ENCODE measurements around the gene TNKS2.

TNKS2 gene

GRCh38 chr10:91875779-91876178 is 77.6 kb downstream of the TNKS2 start:
- TF ChIP-seq ZBTB7A (IDR thresholded peaks at IDR 0.05; ENCODE audit: low read depth) = no peak
- no peak for TF ChIP-seq FOXM1 (IDR thresholded peaks at IDR 0.05; ENCODE audit: borderline replicate concordance, low read depth)
- no peak for TF ChIP-seq TCF12 (IDR thresholded peaks at IDR 0.05; ENCODE audit: low read depth)
- no peak for TF ChIP-seq CREB1 (IDR thresholded peaks at IDR 0.05; ENCODE audit: low read depth)
- TF ChIP-seq YY1 (IDR thresholded peaks at IDR 0.05; ENCODE audit: low read depth) = no peak

GRCh38 chr10:91879515-91880170 is 81.4 kb downstream of the TNKS2 start:
- TF ChIP-seq NFIC (IDR thresholded peaks at IDR 0.05) (no peak), TAF1 (IDR thresholded peaks at IDR 0.05; ENCODE audit: low read depth) (no peak), ZBTB7A (IDR thresholded peaks at IDR 0.05; ENCODE audit: low read depth) (no peak), EGR1 (IDR thresholded peaks at IDR 0.05) (no peak), YY1 (IDR thresholded peaks at IDR 0.05; ENCODE audit: low read depth) (no peak), EP300 (IDR thresholded peaks at IDR 0.05; ENCODE audit: borderline replicate concordance) (no peak), CEBPB (IDR thresholded peaks at IDR 0.05) (no peak), FOXM1 (IDR thresholded peaks at IDR 0.05; ENCODE audit: borderline replicate concordance, low read depth) (no peak), RAD21 (IDR thresholded peaks at IDR 0.05; ENCODE audit: low read depth) (no peak), TCF12 (IDR thresholded peaks at IDR 0.05; ENCODE audit: low read depth) (no peak), TEAD4 (IDR thresholded peaks at IDR 0.05) (no peak), CREB1 (IDR thresholded peaks at IDR 0.05; ENCODE audit: low read depth) (no peak)
- TF ChIP-seq, protein P1, sequence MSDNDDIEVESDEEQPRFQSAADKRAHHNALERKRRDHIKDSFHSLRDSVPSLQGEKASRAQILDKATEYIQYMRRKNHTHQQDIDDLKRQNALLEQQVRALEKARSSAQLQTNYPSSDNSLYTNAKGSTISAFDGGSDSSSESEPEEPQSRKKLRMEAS (IDR thresholded peaks at IDR 0.05) = no peak
- TF ChIP-seq, protein P2, sequence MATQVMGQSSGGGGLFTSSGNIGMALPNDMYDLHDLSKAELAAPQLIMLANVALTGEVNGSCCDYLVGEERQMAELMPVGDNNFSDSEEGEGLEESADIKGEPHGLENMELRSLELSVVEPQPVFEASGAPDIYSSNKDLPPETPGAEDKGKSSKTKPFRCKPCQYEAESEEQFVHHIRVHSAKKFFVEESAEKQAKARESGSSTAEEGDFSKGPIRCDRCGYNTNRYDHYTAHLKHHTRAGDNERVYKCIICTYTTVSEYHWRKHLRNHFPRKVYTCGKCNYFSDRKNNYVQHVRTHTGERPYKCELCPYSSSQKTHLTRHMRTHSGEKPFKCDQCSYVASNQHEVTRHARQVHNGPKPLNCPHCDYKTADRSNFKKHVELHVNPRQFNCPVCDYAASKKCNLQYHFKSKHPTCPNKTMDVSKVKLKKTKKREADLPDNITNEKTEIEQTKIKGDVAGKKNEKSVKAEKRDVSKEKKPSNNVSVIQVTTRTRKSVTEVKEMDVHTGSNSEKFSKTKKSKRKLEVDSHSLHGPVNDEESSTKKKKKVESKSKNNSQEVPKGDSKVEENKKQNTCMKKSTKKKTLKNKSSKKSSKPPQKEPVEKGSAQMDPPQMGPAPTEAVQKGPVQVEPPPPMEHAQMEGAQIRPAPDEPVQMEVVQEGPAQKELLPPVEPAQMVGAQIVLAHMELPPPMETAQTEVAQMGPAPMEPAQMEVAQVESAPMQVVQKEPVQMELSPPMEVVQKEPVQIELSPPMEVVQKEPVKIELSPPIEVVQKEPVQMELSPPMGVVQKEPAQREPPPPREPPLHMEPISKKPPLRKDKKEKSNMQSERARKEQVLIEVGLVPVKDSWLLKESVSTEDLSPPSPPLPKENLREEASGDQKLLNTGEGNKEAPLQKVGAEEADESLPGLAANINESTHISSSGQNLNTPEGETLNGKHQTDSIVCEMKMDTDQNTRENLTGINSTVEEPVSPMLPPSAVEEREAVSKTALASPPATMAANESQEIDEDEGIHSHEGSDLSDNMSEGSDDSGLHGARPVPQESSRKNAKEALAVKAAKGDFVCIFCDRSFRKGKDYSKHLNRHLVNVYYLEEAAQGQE (IDR thresholded peaks at IDR 0.05; ENCODE audit: low read depth) = no peak
- TF ChIP-seq, protein P3, sequence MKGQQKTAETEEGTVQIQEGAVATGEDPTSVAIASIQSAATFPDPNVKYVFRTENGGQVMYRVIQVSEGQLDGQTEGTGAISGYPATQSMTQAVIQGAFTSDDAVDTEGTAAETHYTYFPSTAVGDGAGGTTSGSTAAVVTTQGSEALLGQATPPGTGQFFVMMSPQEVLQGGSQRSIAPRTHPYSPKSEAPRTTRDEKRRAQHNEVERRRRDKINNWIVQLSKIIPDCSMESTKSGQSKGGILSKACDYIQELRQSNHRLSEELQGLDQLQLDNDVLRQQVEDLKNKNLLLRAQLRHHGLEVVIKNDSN (IDR thresholded peaks at IDR 0.05) = no peak

GRCh38 chr10:91880310-91880709 is 82.1 kb downstream of the TNKS2 start:
- TF ChIP-seq TEAD4 (IDR thresholded peaks at IDR 0.05) (peak; percentile 70), CEBPB (IDR thresholded peaks at IDR 0.05) (no peak), NFIC (IDR thresholded peaks at IDR 0.05) (no peak), FOXM1 (IDR thresholded peaks at IDR 0.05; ENCODE audit: borderline replicate concordance, low read depth) (no peak), ZBTB7A (IDR thresholded peaks at IDR 0.05; ENCODE audit: low read depth) (no peak), CREB1 (IDR thresholded peaks at IDR 0.05; ENCODE audit: low read depth) (no peak), EGR1 (IDR thresholded peaks at IDR 0.05) (no peak), TCF12 (IDR thresholded peaks at IDR 0.05; ENCODE audit: low read depth) (peak; percentile 65; the same call in 1 of the 2 replicates), YY1 (IDR thresholded peaks at IDR 0.05; ENCODE audit: low read depth) (no peak), TAF1 (IDR thresholded peaks at IDR 0.05; ENCODE audit: low read depth) (no peak), RAD21 (IDR thresholded peaks at IDR 0.05; ENCODE audit: low read depth) (no peak; the same call in 1 of the 2 replicates), EP300 (IDR thresholded peaks at IDR 0.05; ENCODE audit: borderline replicate concordance) (peak; percentile 38; the same call in 1 of the 2 replicates)
- TF ChIP-seq, protein P3 (IDR thresholded peaks at IDR 0.05) = no peak
- TF ChIP-seq, protein P2 (IDR thresholded peaks at IDR 0.05; ENCODE audit: low read depth) = no peak
- TF ChIP-seq, protein P1 (IDR thresholded peaks at IDR 0.05) = peak; percentile 93

- TF ChIP-seq, protein P1 (IDR thresholded peaks at IDR 0.05) = peak; percentile 61
- TF ChIP-seq NFIC (IDR thresholded peaks at IDR 0.05) = no peak
- no peak for TF ChIP-seq TCF12 (IDR thresholded peaks at IDR 0.05; ENCODE audit: low read depth)
- 0 out of 2 replicates have a peak, but pooled peaks have one; percentile 8 for TF ChIP-seq TEAD4 (IDR thresholded peaks at IDR 0.05)
- TF ChIP-seq ZBTB7A (IDR thresholded peaks at IDR 0.05; ENCODE audit: low read depth) = 0 out of 2 replicates have a peak, but pooled peaks have one; percentile 32
These were observed 85.6 kb downstream of the TNKS2 start for GRCh38 chr10:91883549-91884444.

- TF ChIP-seq RAD21 (IDR thresholded peaks at IDR 0.05; ENCODE audit: low read depth) = no peak
- no peak for TF ChIP-seq TEAD4 (IDR thresholded peaks at IDR 0.05)
- TF ChIP-seq FOXM1 (IDR thresholded peaks at IDR 0.05; ENCODE audit: borderline replicate concordance, low read depth) = no peak
- no peak for TF ChIP-seq EP300 (IDR thresholded peaks at IDR 0.05; ENCODE audit: borderline replicate concordance)
- TF ChIP-seq NFIC (IDR thresholded peaks at IDR 0.05) = no peak
- TF ChIP-seq, protein P3 (IDR thresholded peaks at IDR 0.05) = no peak
- no peak for TF ChIP-seq ZBTB7A (IDR thresholded peaks at IDR 0.05; ENCODE audit: low read depth)
These were observed 86.3 kb downstream of the TNKS2 start for GRCh38 chr10:91884536-91884935.

Measured in Ishikawa (cell line).